GM21360 (cell line): ENCODE results near the gene INSM1.

Experiments
- ATAC-seq: cut with Tn5 transposase; IDR thresholded peaks from one replicate; pipeline ENCODE4 v1.9.1; 2021; ENCODE audit warnings: mild to moderate bottlenecking, moderate library complexity; ENCODE audit not compliant: unreplicated experiment

The INSM1 gene

GRCh38 chr20:20417876-20418676 is 50.2 kb downstream of the INSM1 start:
- ATAC-seq: no peak
